ENCODE measurements around the gene CENPX.
A peak's percentile ranks its signal among the peaks of the same experiment; 100 is the strongest.
"Not testable (repeated sequence)": the region's sequence is repeated elsewhere in the genome, so short reads cannot be mapped to it uniquely, and the experiment has no call there.

CENPX gene

DNA sequence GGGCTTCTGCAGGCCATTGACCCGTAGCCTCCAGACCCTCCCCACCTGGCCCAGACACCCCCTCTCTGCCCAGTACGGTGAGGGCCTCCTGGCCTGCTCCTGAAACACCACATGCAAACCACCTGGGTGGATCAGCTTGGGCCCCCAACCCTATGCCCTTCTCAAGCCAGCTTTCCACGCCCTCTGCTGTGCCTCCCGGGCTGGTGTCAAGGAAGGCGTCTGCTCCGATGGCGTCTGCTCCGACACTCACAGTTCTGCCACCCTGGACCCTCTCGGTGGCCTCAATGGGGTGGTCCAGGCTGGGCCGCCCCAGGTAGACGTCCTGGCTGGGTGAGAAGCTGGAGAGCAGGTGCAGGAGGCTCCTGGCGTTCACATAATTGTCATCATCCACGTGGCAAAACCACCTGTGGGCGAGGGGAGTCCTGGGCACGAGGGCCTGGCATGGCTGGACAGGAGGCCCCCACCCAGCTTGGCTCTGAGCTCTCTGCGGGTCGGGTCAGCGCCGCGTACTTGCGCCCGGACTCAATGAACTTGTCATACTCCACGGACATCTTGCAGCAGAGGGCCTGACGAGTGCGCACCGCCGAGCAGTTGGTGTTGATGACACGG is 27.6 kb upstream of the CENPX start:
- Mint-ChIP-seq H3K27me3 (no peaks in the 10 kb centered on the region), H3K4me1 (ENCODE audit: low read depth) (peaks cover 13% of the 10 kb centered on the region), H3K36me3 (no peaks in the 10 kb centered on the region), H3K9me3 (ENCODE audit: low read depth) (no peaks in the 10 kb centered on the region), H3K27ac (no peak overlapping the region), H3K4me3 (peak overlapping the region; percentile 83)

DNA sequence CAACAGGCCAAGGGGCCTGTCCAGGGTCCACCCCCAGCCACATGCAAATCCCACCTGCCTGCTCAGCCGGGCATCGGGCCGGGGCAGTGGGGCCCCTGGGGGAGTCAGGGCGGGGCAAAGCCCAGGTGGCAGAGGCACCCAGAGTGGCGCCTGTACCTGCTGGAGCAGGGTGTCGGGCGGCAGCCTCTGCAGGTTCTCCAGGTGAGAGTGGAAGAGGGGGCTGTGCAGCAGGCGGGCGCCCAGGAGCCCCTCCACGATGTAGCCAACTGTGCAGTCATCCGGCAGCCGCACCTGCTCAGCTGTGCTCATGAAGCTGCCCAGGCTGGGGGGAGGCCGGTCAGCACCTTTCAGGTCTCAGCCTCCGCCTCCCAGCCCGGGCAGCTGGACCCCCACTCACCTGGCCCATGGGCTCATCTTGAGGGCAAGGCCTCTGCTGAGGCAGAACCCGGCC is 26.9 kb upstream of the CENPX start:
- Mint-ChIP-seq H3K27ac (no peak overlapping the region), H3K36me3 (no peaks in the 10 kb centered on the region)

DNA sequence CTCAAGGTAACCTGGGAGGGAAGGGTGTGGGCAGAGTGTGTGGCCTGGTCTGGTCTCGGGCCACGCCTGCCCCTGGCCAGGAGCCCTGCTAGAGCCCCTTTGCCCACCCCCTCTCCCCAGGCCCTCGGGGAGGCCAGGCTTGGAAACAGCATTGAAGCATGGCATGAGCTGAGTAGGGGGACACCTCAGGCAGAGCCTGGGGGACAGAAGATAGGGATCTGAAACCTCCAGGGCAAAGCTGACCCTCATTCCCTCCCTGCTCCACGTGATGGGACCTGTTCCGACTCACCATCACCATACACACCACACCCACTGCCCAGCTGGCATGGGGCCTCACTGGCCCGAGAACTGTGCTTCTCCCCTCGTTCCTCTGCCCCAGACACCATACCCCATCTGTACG is 26.4 kb upstream of the CENPX start:
- H3K27ac Mint-ChIP-seq, result no peak overlapping the region
- H3K36me3 Mint-ChIP-seq, result no peaks in the 10 kb centered on the region
- peaks cover 13% of the 10 kb centered on the region for H3K4me1 Mint-ChIP-seq (ENCODE audit: low read depth)
- no peak overlapping the region for H3K4me3 Mint-ChIP-seq
- no peaks in the 10 kb centered on the region for H3K9me3 Mint-ChIP-seq (ENCODE audit: low read depth)
- H3K27me3 Mint-ChIP-seq, result no peaks in the 10 kb centered on the region

More for the DNA sequence above, 26.9 kb upstream of the CENPX start:
- no peaks in the 10 kb centered on the region for H3K27me3 Mint-ChIP-seq
- no peak overlapping the region for H3K4me3 Mint-ChIP-seq
- no peaks in the 10 kb centered on the region for H3K9me3 Mint-ChIP-seq (ENCODE audit: low read depth)
- H3K4me1 Mint-ChIP-seq (ENCODE audit: low read depth), result peaks cover 13% of the 10 kb centered on the region

DNA sequence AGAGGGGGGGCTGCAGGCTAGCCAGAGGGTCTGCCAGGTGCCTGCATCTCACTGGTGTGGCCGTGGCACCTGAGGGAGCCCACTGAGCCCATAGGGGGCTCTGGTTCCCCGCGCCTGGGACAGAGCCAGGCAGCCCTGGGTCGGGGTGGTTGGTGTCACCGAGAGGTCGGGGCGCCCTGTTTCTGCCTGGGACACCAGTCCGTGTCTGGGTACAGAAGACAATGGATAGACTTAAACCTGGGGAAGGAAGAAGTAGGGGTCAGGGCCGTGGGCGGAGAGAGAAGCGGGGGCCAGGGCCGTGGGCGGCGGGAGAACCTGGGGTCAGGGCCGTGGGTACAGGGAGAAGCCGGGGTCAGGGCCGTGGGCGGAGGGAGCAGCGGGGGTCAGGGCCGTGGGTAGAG is 25.9 kb upstream of the CENPX start:
- Mint-ChIP-seq H3K4me1 (ENCODE audit: low read depth) (peaks cover 11% of the 10 kb centered on the region), H3K9me3 (ENCODE audit: low read depth) (no peaks in the 10 kb centered on the region), H3K36me3 (no peaks in the 10 kb centered on the region), H3K27ac (no peak overlapping the region), H3K4me3 (no peak overlapping the region), H3K27me3 (no peaks in the 10 kb centered on the region)

DNA sequence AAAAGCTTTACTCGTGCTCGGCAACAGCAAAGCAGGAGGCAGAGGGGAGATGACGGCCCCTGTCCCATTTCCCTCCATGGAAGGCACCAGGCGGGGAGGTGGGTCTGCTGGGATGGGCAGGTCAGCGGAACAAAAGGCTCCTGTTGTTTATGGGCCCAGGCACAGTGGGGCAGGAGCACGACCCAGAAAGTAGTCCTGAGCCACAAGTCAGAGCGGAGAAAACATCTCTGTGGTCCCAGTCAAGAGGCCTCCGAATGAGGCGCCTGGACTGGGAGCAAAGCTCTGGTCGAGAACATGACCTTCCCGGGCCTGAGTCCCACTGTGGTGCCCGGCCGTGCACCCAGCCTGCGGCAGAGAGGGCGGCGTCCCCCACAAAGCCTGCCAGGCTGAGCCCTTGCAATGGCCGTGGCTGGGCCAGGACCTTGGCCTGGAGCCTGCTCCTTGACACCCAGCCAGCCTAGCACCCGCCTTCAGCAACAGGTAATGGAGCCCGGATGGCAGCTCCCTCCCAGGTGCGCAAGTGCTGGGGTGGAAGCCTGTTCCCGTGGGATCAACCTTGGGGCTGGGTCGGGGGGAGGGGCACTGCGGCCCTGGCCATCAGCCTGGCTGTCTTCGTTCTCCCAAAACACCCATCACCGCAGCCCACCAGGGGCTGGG is 25.4 kb upstream of the CENPX start:
- H3K4me3 Mint-ChIP-seq, result no peak overlapping the region
- no peak overlapping the region for H3K27ac Mint-ChIP-seq
- H3K36me3 Mint-ChIP-seq, result no peaks in the 10 kb centered on the region
- no peaks in the 10 kb centered on the region for H3K27me3 Mint-ChIP-seq
- peaks cover 8% of the 10 kb centered on the region for H3K4me1 Mint-ChIP-seq (ENCODE audit: low read depth)
- no peaks in the 10 kb centered on the region for H3K9me3 Mint-ChIP-seq (ENCODE audit: low read depth)

DNA sequence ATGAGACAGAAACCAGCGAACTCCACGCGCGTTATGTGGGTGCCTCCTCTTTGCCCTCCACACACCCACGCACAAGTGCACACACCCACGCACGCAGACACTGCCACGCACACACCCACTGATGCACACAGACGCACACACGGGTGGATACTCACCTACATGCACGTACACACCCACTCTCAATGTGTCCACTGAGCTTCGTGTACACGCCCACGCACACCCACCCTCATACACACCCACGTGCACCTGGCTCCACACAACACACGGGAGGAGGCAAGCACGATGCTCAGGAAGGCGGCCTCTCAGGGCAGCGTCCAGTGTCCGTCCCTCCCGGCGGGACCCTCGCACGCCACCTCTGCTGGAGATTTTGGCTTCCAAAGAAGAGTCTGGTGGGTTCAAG is 24.7 kb upstream of the CENPX start:
- no peaks in the 10 kb centered on the region for H3K36me3 Mint-ChIP-seq
- H3K27me3 Mint-ChIP-seq, result no peaks in the 10 kb centered on the region
- peaks cover 8% of the 10 kb centered on the region for H3K4me1 Mint-ChIP-seq (ENCODE audit: low read depth)
- H3K27ac Mint-ChIP-seq, result no peak overlapping the region
- H3K4me3 Mint-ChIP-seq, result peak overlapping the region; percentile 30
- H3K9me3 Mint-ChIP-seq (ENCODE audit: low read depth), result no peaks in the 10 kb centered on the region

DNA sequence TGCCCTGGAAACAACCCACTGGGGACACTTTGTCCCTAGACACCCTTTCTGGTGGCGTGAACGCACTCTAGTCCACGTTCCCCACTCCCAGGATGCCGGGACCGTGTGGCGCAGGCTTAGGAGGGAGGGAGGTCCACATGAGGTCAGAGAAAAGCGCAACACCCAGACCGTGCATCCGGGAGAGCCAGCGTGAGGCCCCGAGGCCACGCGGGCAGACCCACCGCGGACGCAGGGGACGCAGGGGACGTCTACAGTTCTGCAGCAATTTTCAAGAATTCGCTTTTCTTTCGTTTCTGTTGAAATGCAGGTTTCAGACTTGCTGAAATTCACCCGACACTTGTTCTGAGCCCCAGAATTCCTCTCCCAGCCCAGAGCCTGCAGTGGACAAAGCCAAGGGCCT is 24.2 kb upstream of the CENPX start:
- Mint-ChIP-seq H3K9me3 (ENCODE audit: low read depth) (no peaks in the 10 kb centered on the region), H3K4me1 (ENCODE audit: low read depth) (peaks cover 8% of the 10 kb centered on the region), H3K27ac (no peak overlapping the region), H3K27me3 (no peaks in the 10 kb centered on the region), H3K4me3 (no peak overlapping the region), H3K36me3 (no peaks in the 10 kb centered on the region)

DNA sequence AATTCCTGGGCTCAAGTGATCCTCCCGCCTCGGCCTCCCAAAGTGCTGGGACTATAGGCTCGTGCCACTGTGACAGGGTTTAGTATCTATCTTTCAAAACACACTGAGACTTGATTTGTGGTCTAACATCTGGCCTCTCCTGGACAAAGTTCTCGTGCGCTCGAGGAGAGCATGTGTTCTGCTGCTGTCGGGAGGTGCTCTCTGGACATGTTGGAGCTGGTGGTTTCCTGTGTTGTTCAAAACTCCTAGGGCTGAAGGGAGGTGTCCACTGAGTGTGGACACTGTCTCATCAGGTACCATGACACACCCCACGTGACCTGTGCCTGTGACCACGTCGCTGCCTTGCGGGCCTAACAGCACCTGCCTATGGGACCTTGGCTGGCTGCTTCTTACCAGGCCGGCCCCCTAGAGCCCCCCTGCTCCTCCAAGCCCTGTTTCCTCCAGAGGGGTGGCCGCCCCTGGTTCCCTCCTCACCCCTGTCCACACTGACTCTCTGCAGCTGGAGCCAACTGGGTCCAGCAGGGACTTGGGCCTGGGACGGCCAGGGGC is 23.3 kb upstream of the CENPX start:
- no peaks in the 10 kb centered on the region for H3K36me3 Mint-ChIP-seq
- peaks cover 8% of the 10 kb centered on the region for H3K4me1 Mint-ChIP-seq (ENCODE audit: low read depth)
- no peaks in the 10 kb centered on the region for H3K9me3 Mint-ChIP-seq (ENCODE audit: low read depth)
- no peaks in the 10 kb centered on the region for H3K27me3 Mint-ChIP-seq
- no peak overlapping the region for H3K27ac Mint-ChIP-seq
- no peak overlapping the region for H3K4me3 Mint-ChIP-seq

DNA sequence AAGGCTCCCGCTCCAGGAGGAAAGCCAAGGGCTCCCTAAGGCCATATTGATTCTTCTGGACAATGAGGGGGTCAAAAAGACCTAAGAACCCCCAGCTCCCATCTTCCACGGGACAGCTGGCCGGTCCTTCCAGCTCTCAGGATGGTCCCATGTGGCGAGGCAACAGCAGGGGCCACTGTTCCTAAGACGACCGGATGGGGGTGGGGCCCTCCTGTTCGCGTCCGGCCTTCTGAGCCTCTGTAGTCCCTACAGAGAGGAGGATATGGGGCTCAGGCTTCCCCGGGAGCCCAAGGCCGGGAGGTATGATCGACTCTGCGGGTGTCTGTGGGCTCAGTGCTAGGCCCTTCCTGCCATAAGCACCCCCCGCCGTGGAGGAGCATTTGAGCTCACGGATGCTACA is 20.8 kb upstream of the CENPX start:
- H3K9me3 Mint-ChIP-seq (ENCODE audit: low read depth), result no peaks in the 10 kb centered on the region
- no peak overlapping the region for H3K27ac Mint-ChIP-seq
- H3K36me3 Mint-ChIP-seq, result no peaks in the 10 kb centered on the region
- peaks cover 7% of the 10 kb centered on the region for H3K4me1 Mint-ChIP-seq (ENCODE audit: low read depth)
- H3K4me3 Mint-ChIP-seq, result no peak overlapping the region
- no peaks in the 10 kb centered on the region for H3K27me3 Mint-ChIP-seq

DNA sequence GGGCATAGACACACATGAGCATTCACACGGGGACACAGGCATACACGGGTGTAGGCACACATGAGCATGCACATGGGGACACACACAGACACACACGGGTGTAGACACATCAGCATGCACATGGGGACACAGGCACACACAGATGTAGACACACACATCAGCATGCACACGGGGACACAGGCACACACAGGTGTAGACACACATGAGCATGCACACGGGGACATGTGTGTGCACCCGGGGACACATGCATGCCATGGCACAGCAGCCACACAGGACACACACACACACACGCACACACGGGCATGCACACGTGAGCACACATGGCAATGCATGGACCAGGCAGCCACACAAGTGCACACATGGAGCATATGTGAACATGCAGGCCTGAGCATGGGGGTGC is 20.0 kb upstream of the CENPX start:
- Mint-ChIP-seq H3K36me3 (no peaks in the 10 kb centered on the region), H3K4me1 (ENCODE audit: low read depth) (peaks cover 12% of the 10 kb centered on the region), H3K27ac (no peak overlapping the region), H3K4me3 (no peak overlapping the region), H3K9me3 (ENCODE audit: low read depth) (no peaks in the 10 kb centered on the region), H3K27me3 (no peaks in the 10 kb centered on the region)

DNA sequence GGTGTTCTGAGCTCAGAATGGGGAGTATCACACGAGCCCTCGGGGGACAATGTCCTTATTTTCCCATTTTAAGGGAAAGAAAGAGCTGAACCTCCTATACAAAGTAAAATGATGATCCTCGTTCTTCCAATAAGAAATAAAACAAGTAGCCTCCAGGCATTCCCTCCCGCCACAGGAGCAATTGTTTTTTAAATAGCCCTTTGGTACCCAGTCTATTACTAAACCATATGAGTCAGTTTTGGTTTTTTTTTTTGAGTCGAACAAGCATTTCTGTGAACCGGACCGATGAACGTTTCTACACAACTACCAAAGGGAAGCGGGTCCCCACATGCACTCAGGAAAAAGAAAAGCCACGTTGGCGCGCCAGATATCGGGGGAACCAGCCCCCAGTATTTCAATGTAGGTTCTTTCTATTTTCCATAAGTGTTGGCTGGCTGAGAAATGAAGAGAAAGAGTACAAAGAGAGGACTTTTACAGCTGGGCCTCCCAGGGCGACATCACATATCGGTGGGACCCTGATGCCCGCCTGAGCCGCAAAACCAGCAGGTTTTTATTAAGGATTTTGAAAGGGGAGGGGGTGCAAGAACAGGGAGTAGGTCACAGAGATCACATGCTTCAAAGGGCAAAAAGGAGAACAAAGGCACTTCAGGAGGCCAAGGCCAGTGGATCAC is 18.6 kb upstream of the CENPX start:
- Mint-ChIP-seq H3K4me1 (ENCODE audit: low read depth) (peaks cover 11% of the 10 kb centered on the region), H3K27me3 (no peaks in the 10 kb centered on the region), H3K4me3 (no peak overlapping the region), H3K9me3 (ENCODE audit: low read depth) (no peaks in the 10 kb centered on the region), H3K36me3 (no peaks in the 10 kb centered on the region), H3K27ac (no peak overlapping the region)

DNA sequence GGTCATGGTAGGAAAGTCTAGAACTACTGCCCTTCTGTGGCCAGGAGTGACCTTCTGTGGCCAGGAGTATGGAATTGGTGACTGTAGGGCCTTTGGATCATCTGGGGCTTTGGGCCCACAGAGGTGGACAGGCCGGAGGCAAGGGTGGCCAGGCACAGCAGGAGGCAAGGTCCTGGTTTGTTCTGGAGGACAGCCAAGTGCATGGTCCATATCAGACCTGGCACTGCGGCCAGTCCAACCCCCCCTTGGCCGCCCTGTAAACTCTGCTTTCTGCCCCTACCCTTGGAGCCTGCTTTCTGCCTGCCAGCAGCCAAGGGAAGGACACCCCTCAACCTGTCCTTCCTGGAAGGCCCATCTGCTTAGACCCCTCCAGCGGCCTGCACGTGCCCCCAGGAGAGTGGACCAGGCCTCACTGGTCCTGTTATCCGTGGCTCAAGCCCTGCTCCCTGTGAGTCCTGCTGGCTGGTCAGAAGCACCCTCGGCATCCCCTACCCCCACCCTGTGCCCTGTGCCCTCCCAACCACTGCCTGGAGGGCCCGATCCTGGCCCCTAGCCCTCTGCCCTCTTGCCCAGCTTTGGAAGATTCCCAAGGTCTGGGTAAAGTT is 17.1 kb upstream of the CENPX start:
- H3K4me3 Mint-ChIP-seq, result no peak overlapping the region
- peaks cover 21% of the 10 kb centered on the region for H3K4me1 Mint-ChIP-seq (ENCODE audit: low read depth)
- no peaks in the 10 kb centered on the region for H3K9me3 Mint-ChIP-seq (ENCODE audit: low read depth)
- no peaks in the 10 kb centered on the region for H3K27me3 Mint-ChIP-seq
- H3K27ac Mint-ChIP-seq, result no peak overlapping the region
- peaks cover 3% of the 10 kb centered on the region for H3K36me3 Mint-ChIP-seq

DNA sequence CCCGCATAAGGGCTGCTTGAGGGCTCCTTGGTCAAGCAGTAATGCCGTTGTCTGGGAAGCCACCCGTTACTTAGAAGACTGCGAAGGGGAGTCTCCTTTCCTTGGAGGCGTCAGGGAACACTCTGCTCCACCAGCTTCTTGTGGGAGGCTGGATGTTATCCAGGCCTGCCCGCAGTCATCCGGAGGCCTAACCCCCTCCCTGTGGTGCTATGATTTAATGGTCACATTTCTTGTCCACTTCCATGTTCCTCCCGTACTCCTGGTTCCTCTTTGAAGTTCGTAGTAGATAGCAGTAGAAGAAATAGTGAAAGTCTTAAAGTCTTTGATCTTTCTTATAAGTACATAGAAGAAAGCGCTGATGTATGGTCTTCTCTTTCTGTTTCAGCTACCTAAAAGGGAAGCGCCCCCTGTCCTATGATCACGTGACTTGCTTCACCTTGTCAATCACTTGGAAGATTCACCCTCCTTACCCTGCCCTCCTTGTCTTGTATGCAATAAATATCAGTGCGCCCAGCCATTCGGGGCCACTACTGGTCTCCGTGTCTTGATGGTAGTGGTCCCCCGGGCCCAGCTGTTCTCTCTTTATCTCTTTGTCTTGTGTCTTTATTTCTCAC is 16.2 kb upstream of the CENPX start:
- Mint-ChIP-seq H3K4me1 (ENCODE audit: low read depth) (peaks cover 21% of the 10 kb centered on the region), H3K4me3 (peak overlapping the region; percentile 20)
- H3K36me3 Mint-ChIP-seq; H3K27me3 Mint-ChIP-seq; H3K27ac Mint-ChIP-seq; H3K9me3 Mint-ChIP-seq (ENCODE audit: low read depth): not testable (repeated sequence)

DNA sequence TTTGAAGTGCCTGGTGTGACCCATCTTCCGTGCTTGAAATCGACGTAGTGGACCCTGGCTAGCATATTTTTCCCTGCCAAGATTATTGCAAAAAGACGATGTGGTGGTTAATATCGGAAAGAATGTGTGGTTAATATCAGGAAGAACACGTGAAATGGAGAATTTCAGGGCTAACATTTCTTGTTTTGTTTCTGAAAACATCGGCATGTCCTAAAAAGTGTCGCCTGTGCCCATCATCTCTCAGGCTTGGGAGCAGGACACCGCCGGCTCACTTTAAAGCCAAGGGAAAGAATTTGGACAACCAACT is 15.2 kb upstream of the CENPX start:
- peak overlapping the region; percentile 81 for H3K4me3 Mint-ChIP-seq
- peaks cover 3% of the 10 kb centered on the region for H3K36me3 Mint-ChIP-seq
- H3K27ac Mint-ChIP-seq, result peak overlapping the region; percentile 81
- H3K4me1 Mint-ChIP-seq (ENCODE audit: low read depth), result peaks cover 21% of the 10 kb centered on the region
- H3K27me3 Mint-ChIP-seq, result no peaks in the 10 kb centered on the region
- no peaks in the 10 kb centered on the region for H3K9me3 Mint-ChIP-seq (ENCODE audit: low read depth)

All from activated naive CD8-positive, alpha-beta T cell (primary cell).